Osteoblast (primary cell): Measurements from ENCODE around the gene BCL2L11. TPM values are rescaled to one million over a fixed set of nuclear protein-coding genes. Genes with fewer than 3 reads are reported as not detected.

Experiments
- DNase-seq: peaks from one replicate; pipeline ENCODE4 v3.0.0; 2011; ENCODE audit warnings: low spot score, mixed read lengths; ENCODE audit not compliant: insufficient read length; ENCODE audit errors: missing footprints
- H2AFZ ChIP-seq: 2 replicates; pipeline ENCODE4 v1.6.0; 2011; ENCODE audit warnings: mild to moderate bottlenecking, low read length
- H3K27ac ChIP-seq: 2 replicates; pipeline ENCODE4 v1.5.1; 2011; ENCODE audit warnings: mild to moderate bottlenecking, low read depth, low read length, moderate library complexity
- H3K27me3 ChIP-seq: 2 replicates; pipeline ENCODE4 v1.6.0; 2012; ENCODE audit warnings: mild to moderate bottlenecking, control low read depth, inconsistent platforms, low read length, moderate library complexity; ENCODE audit not compliant: insufficient read depth
- H3K36me3 ChIP-seq: 2 replicates; pipeline ENCODE4 v1.5.1; 2011; ENCODE audit warnings: mild to moderate bottlenecking, low read length, control low read depth, moderate library complexity; ENCODE audit not compliant: insufficient read depth
- H3K4me1 ChIP-seq: 2 replicates; pipeline ENCODE4 v1.5.1; 2011; ENCODE audit warnings: mild to moderate bottlenecking, low read length, control low read depth, moderate library complexity; ENCODE audit not compliant: insufficient read depth
- H3K4me2 ChIP-seq: 2 replicates; pipeline ENCODE4 v1.6.0; 2011; ENCODE audit warnings: mild to moderate bottlenecking, low read length; ENCODE audit not compliant: insufficient read depth
- H3K4me3 ChIP-seq: fragments of 200-600 bp; sonication (generic); 3 replicates; pipeline ENCODE4 v1.5.1; 2012; ENCODE audit warnings: mild to moderate bottlenecking, low read length, inconsistent platforms; ENCODE audit not compliant: insufficient read depth
- H3K79me2 ChIP-seq: 2 replicates; pipeline ENCODE4 v1.6.0; 2012; ENCODE audit warnings: mild to moderate bottlenecking, low read length, control low read depth, inconsistent platforms; ENCODE audit not compliant: insufficient read depth
- H3K9me3 ChIP-seq: 2 replicates; pipeline ENCODE4 v1.5.1; 2011; ENCODE audit warnings: low read depth, low read length, control low read depth
- H4K20me1 ChIP-seq: 2 replicates; pipeline ENCODE4 v1.6.0; 2012; ENCODE audit warnings: mild to moderate bottlenecking, low read length, control low read depth; ENCODE audit not compliant: insufficient read depth
- total RNA-seq: library from RNA; depleted of rRNA; stranded (reverse); fragments of >200 nt; gene quantifications from 2 replicates; pipeline ENCODE4 v1.2.3, GENCODE V29; 2012
- TF ChIP-seq, protein P1 (sequence below): IDR thresholded peaks from 2 replicates; pipeline ENCODE4 v1.5.1; 2011; ENCODE audit warnings: mild to moderate bottlenecking, low read depth, low read length, moderate library complexity; ENCODE audit errors: extremely low read depth

BCL2L11 gene
- total RNA-seq, 1 donor, result 8.0 TPM

GRCh38 chr2:111178730-111179405 is 58.2 kb downstream of the BCL2L11 start:
- Histone ChIP-seq H3K27ac (no peak overlapping the region), H2AFZ (no peak overlapping the region), H3K4me1 (no peaks in the 10 kb centered on the region), H4K20me1 (no peaks in the 10 kb centered on the region), H3K4me3 (no peak overlapping the region), H3K27me3 (peaks cover 12% of the 10 kb centered on the region), H3K36me3 (no peaks in the 10 kb centered on the region), H3K79me2 (no peaks in the 10 kb centered on the region), H3K9me3 (no peaks in the 10 kb centered on the region), H3K4me2 (no peak overlapping the region)
- TF ChIP-seq, protein P1, sequence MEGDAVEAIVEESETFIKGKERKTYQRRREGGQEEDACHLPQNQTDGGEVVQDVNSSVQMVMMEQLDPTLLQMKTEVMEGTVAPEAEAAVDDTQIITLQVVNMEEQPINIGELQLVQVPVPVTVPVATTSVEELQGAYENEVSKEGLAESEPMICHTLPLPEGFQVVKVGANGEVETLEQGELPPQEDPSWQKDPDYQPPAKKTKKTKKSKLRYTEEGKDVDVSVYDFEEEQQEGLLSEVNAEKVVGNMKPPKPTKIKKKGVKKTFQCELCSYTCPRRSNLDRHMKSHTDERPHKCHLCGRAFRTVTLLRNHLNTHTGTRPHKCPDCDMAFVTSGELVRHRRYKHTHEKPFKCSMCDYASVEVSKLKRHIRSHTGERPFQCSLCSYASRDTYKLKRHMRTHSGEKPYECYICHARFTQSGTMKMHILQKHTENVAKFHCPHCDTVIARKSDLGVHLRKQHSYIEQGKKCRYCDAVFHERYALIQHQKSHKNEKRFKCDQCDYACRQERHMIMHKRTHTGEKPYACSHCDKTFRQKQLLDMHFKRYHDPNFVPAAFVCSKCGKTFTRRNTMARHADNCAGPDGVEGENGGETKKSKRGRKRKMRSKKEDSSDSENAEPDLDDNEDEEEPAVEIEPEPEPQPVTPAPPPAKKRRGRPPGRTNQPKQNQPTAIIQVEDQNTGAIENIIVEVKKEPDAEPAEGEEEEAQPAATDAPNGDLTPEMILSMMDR, result no peak
- no peak for DNase-seq

- no peak overlapping the region for H3K27ac ChIP-seq
- DNase-seq, result no peak
- H3K4me3 ChIP-seq, result no peak overlapping the region
- TF ChIP-seq, protein P1, result no peak
- no peaks in the 10 kb centered on the region for H3K36me3 ChIP-seq
- no peaks in the 10 kb centered on the region for H3K79me2 ChIP-seq
- H3K27me3 ChIP-seq, result peaks cover 5% of the 10 kb centered on the region
- H3K4me1 ChIP-seq, result no peaks in the 10 kb centered on the region
- no peaks in the 10 kb centered on the region for H3K9me3 ChIP-seq
- no peaks in the 10 kb centered on the region for H4K20me1 ChIP-seq
- H3K4me2 ChIP-seq, result no peak overlapping the region
- no peak overlapping the region for H2AFZ ChIP-seq
Observed at GRCh38 chr2:111182121-111182520, 61.4 kb downstream of the BCL2L11 start.

DNA sequence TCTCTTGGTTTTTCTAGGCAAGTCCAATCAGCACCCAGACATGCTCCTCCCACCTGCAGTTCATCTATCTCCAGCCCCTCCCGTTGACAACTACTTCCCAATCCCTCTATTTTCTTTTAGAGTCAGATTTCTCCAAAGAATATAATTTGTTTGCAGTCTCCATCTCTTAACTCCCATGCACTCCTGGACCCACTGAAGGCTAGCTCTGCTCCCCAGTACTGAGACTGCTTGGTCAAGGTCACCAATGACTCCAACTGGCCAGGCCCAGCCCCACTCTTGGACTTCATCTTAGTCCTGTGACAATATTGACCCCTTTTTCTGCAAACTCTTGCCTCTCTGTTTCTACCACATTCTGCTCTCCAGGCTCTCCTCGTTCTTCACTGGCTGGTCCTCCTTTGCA is 62.0 kb downstream of the BCL2L11 start:
- Histone ChIP-seq H3K79me2 (no peaks in the 10 kb centered on the region), H3K9me3 (no peaks in the 10 kb centered on the region), H3K27ac (no peak overlapping the region), H3K4me2 (no peak overlapping the region), H2AFZ (no peak overlapping the region), H3K4me3 (no peak overlapping the region), H3K4me1 (no peaks in the 10 kb centered on the region), H4K20me1 (no peaks in the 10 kb centered on the region), H3K36me3 (no peaks in the 10 kb centered on the region), H3K27me3 (peaks cover 5% of the 10 kb centered on the region)
- TF ChIP-seq, protein P1, result no peak
- DNase-seq, result no peak

DNA sequence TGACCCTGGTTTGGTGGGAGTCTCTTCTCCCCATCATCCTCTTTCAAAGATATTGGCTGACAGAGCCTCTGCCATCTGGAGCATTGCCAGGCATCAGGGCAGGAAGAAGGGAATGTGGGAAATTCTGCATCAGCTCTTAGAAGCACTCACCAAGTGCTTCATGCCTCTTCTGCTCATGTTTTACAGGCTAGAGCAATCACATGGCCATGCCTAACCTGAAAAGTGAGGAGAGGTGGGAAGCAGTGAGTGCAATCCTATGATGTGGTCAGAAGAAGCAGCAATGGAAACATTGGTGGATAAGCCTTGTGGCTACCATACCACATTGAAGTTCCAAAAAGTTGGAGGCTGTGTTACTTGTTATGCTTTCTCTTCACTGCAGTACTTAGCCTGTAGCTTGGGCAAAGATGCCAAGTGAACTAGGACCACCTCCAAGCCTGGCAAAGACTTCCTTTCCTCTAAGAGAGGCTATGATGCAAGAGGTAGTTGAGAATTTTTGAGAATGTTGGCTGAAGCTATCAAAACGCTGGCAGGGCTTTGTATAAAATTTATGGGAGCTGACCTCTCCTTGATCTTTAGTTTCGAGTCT is 64.1 kb downstream of the BCL2L11 start:
- Histone ChIP-seq H3K9me3 (no peaks in the 10 kb centered on the region), H3K79me2 (no peaks in the 10 kb centered on the region), H3K27me3 (peaks cover 5% of the 10 kb centered on the region), H4K20me1 (no peaks in the 10 kb centered on the region), H3K36me3 (no peaks in the 10 kb centered on the region), H3K4me3 (no peak overlapping the region), H2AFZ (no peak overlapping the region), H3K4me1 (no peaks in the 10 kb centered on the region), H3K4me2 (no peak overlapping the region), H3K27ac (no peak overlapping the region)
- TF ChIP-seq, protein P1, result no peak
- no peak for DNase-seq
